SJCRH30 (cell line): Measurements from ENCODE around the gene RIC8A. TPM values are rescaled to one million over a fixed set of nuclear protein-coding genes. Genes with fewer than 3 reads are reported as not detected.
A peak's percentile ranks its signal among the peaks of the same experiment; 100 is the strongest.
"Not testable (repeated sequence)": the region's sequence is repeated elsewhere in the genome, so short reads cannot be mapped to it uniquely, and the experiment has no call there.

Experiments used
- DNase-seq, 2 experiments: peaks; one replicate each; pipeline ENCODE4 v3.0.0-alpha.2; 2015 to 2020
- H3K27ac ChIP-seq: fragments of 250-450 bp; sonication (Bioruptor Pico); 2 replicates; pipeline ENCODE4 v1.5.1; 2020; ENCODE audit warnings: mild to moderate bottlenecking, moderate library complexity
- H3K27me3 ChIP-seq: fragments of 250-450 bp; sonication (Bioruptor Pico); 2 replicates; pipeline ENCODE4 v1.5.1; 2020; ENCODE audit warnings: mild to moderate bottlenecking, moderate library complexity
- H3K36me3 ChIP-seq: fragments of 250-450 bp; sonication (Bioruptor Pico); 2 replicates; pipeline ENCODE4 v1.5.1; 2020; ENCODE audit warnings: mild to moderate bottlenecking, moderate library complexity
- H3K4me1 ChIP-seq: fragments of 250-450 bp; sonication (Bioruptor Pico); 2 replicates; pipeline ENCODE4 v1.5.1; 2020; ENCODE audit warnings: mild to moderate bottlenecking, moderate library complexity
- H3K4me3 ChIP-seq: fragments of 250-450 bp; sonication (Bioruptor Pico); 2 replicates; pipeline ENCODE4 v1.5.1; 2020; ENCODE audit warnings: mild to moderate bottlenecking, moderate library complexity
- H3K9me3 ChIP-seq: fragments of 250-450 bp; sonication (Bioruptor Pico); replicated peaks from 2 replicates; pipeline ENCODE4 v1.5.1; 2020; ENCODE audit warnings: mild to moderate bottlenecking, moderate library complexity
- total RNA-seq: library from RNA; depleted of rRNA; stranded (reverse); fragments of >200 nt; shearing (Covaris generic); gene quantifications from 2 replicates; pipeline ENCODE4 v1.2.3, GENCODE V29; 2014

RIC8A gene
- total RNA-seq, 1 experiment from 2014 or later, result 98.3 TPM

DNA sequence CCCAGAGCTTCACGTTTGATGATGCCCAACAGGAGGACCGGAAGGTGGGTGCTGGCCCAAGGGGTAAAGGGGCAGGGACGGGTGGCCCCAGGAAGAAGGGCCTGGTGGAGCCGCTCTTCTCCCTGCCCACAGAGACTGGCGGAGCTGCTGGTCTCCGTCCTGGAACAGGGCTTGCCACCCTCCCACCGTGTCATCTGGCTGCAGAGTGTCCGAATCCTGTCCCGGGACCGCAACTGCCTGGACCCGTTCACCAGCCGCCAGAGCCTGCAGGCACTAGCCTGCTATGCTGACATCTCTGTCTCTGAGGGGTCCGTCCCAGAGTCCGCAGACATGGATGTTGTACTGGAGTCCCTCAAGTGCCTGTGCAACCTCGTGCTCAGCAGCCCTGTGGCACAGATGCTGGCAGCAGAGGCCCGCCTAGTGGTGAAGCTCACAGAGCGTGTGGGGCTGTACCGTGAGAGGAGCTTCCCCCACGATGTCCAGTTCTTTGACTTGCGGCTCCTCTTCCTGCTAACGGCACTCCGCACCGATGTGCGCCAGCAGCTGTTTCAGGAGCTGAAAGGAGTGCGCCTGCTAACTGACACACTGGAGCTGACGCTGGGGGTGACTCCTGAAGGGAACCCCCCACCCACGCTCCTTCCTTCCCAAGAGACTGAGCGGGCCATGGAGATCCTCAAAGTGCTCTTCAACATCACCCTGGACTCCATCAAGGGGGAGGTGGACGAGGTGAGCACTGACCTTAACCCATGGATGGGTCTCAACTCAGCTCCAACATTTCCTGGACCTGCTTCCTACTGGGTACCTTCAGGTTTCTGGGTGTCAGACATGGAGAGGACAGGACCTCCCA is 2.0 kb downstream of the RIC8A start:
- no peaks in the 10 kb centered on the region for H3K27me3 ChIP-seq
- no peak for DNase-seq
- peak overlapping the region; percentile 66 for H3K27ac ChIP-seq
- H3K4me1 ChIP-seq, result peaks cover 12% of the 10 kb centered on the region
- H3K36me3 ChIP-seq, result peaks cover 49% of the 10 kb centered on the region
- H3K9me3 ChIP-seq, result no peaks in the 10 kb centered on the region
- peak overlapping the region; percentile 88 for H3K4me3 ChIP-seq

GRCh38 chr11:210122-210802 is 2.8 kb downstream of the RIC8A start:
- peak in 1 of 2 experiments; percentile 34 for DNase-seq
- peak overlapping the region; percentile 43 for H3K27ac ChIP-seq
- H3K36me3 ChIP-seq, result peaks cover 53% of the 10 kb centered on the region
- no peaks in the 10 kb centered on the region for H3K27me3 ChIP-seq
- H3K4me3 ChIP-seq, result peak overlapping the region; percentile 88; the same call in 1 of the 2 replicates
- H3K9me3 ChIP-seq, result no peaks in the 10 kb centered on the region
- H3K4me1 ChIP-seq, result peaks cover 12% of the 10 kb centered on the region

DNA sequence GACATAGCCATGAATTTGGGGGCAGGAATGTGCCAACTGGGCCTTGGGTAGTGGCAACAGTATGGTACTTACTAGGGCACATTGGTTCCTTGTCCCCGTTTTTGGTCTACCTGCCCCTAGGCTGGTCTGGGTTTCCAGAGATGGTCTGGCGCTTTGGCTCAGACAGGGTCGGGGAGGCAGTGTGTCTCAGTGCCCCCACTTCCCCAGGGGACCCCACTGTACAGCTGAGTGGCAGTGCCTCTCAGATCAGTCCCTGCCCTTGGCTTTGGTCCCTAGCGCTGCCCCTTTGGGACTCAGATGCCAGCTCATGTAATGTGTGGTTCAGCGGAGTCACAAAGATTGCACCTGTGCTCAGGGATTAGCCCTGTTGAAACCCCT is 3.3 kb downstream of the RIC8A start:
- no peak overlapping the region for H3K4me3 ChIP-seq
- no peak for DNase-seq
- H3K9me3 ChIP-seq, result no peaks in the 10 kb centered on the region
- H3K36me3 ChIP-seq, result peaks cover 56% of the 10 kb centered on the region
- H3K27me3 ChIP-seq, result no peaks in the 10 kb centered on the region
- peak overlapping the region; percentile 43; the same call in 1 of the 2 replicates for H3K27ac ChIP-seq
- H3K4me1 ChIP-seq, result peaks cover 12% of the 10 kb centered on the region

- no peaks in the 10 kb centered on the region for H3K9me3 ChIP-seq
- no peak overlapping the region for H3K4me3 ChIP-seq
- H3K36me3 ChIP-seq, result peaks cover 56% of the 10 kb centered on the region
- H3K4me1 ChIP-seq, result peaks cover 12% of the 10 kb centered on the region
- no peaks in the 10 kb centered on the region for H3K27me3 ChIP-seq
- no peak for DNase-seq
- H3K27ac ChIP-seq, result no peak overlapping the region
Observed at GRCh38 chr11:211295-211694, 3.8 kb downstream of the RIC8A start.

DNA sequence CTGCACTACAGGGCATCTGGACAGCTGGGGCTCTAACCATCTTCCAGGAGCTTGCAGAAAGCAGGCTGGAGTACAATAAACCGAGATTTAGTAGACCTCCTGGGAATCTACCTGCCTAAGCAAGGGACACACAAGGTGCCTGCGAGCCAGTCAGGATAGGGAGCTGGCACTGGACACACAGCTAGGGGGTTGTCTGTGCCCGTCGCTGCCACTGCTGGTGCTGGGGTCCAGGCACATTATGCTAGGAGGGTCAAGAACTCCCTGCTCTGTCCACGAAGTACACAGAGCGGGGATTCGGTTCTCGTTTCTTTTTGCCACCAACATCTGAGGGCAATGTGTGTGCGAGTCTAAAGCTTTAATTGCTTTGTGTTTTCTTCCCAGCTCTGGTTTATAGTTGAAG is 4.2 kb downstream of the RIC8A start:
- Histone ChIP-seq H3K27me3 (no peaks in the 10 kb centered on the region), H3K36me3 (peaks cover 56% of the 10 kb centered on the region), H3K27ac (no peak overlapping the region), H3K4me1 (peaks cover 12% of the 10 kb centered on the region), H3K9me3 (no peaks in the 10 kb centered on the region), H3K4me3 (no peak overlapping the region)
- DNase-seq, result no peak

DNA sequence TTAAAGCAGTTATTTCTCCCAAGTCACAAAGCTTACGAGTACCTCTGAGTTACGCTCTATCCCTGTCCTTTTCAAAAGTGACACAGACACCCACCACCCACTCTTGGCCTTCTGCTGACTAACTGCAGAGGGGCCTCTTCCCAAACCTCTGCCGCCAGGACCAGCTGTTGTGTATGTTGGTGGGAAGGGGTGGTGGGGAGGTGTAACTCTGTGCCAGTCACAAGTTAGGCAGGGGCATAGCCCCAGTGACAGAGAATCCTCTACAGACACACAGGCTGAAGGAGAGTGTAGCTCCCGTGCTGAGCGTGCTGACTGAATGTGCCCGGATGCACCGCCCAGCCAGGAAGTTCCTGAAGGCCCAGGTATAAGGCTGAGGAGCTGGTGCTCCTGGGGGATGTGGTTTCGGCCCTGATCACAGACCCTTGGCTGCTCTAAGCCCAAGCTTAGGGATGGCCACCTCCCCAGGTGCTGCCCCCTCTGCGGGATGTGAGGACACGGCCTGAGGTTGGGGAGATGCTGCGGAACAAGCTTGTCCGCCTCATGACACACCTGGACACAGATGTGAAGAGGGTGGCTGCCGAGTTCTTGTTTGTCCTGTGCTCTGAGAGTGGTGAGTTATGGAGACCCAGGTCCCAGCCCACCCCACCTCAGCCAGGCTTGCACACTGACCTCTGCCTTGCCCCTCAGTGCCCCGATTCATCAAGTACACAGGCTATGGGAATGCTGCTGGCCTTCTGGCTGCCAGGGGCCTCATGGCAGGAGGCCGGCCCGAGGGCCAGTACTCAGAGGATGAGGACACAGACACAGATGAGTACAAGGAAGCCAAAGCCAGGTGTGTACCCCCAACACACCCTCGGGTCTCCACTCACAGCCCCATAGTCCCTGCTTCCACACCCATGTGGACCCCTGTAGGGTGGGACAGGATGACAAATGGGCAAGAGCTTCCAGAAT is 4.9 kb downstream of the RIC8A start:
- Histone ChIP-seq H3K4me1 (peaks cover 12% of the 10 kb centered on the region), H3K27ac (no peak overlapping the region), H3K36me3 (peaks cover 56% of the 10 kb centered on the region), H3K4me3 (no peak overlapping the region), H3K9me3 (no peaks in the 10 kb centered on the region), H3K27me3 (no peaks in the 10 kb centered on the region)
- DNase-seq, result no peak

DNA sequence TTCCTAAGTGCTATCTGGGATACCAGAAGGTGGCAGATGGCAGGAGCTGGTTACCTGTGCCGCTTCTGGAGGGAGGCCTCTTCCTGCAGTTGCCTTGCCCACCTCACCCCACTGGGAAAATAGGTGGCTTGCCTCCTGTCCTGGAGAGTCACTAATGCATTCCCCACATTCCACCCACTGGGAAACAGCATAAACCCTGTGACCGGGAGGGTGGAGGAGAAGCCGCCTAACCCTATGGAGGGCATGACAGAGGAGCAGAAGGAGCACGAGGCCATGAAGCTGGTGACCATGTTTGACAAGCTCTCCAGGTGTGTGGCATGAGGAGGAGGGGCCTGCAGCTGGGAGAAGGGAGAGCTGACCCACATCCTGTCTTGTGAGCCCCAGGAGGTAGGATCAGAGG is 5.6 kb downstream of the RIC8A start:
- DNase-seq, result no peak
- H3K9me3 ChIP-seq, result no peaks in the 10 kb centered on the region
- no peak overlapping the region for H3K27ac ChIP-seq
- no peaks in the 10 kb centered on the region for H3K27me3 ChIP-seq
- peaks cover 12% of the 10 kb centered on the region for H3K4me1 ChIP-seq
- peaks cover 56% of the 10 kb centered on the region for H3K36me3 ChIP-seq
- no peak overlapping the region for H3K4me3 ChIP-seq

DNA sequence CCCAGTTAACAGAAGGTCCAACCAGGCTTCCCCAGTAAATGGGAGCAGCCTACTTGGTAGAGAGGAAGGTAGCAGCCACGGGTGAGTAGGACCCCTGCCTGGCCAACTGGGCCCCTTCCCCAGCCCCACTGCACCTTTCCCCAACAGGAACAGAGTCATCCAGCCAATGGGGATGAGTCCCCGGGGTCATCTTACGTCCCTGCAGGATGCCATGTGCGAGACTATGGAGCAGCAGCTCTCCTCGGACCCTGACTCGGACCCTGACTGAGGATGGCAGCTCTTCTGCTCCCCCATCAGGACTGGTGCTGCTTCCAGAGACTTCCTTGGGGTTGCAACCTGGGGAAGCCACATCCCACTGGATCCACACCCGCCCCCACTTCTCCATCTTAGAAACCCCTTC is 6.6 kb downstream of the RIC8A start:
- no peak overlapping the region for H3K27ac ChIP-seq
- H3K27me3 ChIP-seq, result no peaks in the 10 kb centered on the region
- H3K36me3 ChIP-seq, result peaks cover 56% of the 10 kb centered on the region
- no peaks in the 10 kb centered on the region for H3K9me3 ChIP-seq
- no peak for DNase-seq
- H3K4me1 ChIP-seq, result peaks cover 12% of the 10 kb centered on the region
- no peak overlapping the region for H3K4me3 ChIP-seq

- Histone ChIP-seq H3K36me3 (peaks cover 45% of the 10 kb centered on the region), H3K27ac (no peak overlapping the region), H3K9me3 (no peaks in the 10 kb centered on the region), H3K27me3 (no peaks in the 10 kb centered on the region), H3K4me1 (no peaks in the 10 kb centered on the region), H3K4me3 (no peak overlapping the region)
- no peak for DNase-seq
Observed at GRCh38 chr11:215581-216037, 8.1 kb downstream of the RIC8A start.

DNA sequence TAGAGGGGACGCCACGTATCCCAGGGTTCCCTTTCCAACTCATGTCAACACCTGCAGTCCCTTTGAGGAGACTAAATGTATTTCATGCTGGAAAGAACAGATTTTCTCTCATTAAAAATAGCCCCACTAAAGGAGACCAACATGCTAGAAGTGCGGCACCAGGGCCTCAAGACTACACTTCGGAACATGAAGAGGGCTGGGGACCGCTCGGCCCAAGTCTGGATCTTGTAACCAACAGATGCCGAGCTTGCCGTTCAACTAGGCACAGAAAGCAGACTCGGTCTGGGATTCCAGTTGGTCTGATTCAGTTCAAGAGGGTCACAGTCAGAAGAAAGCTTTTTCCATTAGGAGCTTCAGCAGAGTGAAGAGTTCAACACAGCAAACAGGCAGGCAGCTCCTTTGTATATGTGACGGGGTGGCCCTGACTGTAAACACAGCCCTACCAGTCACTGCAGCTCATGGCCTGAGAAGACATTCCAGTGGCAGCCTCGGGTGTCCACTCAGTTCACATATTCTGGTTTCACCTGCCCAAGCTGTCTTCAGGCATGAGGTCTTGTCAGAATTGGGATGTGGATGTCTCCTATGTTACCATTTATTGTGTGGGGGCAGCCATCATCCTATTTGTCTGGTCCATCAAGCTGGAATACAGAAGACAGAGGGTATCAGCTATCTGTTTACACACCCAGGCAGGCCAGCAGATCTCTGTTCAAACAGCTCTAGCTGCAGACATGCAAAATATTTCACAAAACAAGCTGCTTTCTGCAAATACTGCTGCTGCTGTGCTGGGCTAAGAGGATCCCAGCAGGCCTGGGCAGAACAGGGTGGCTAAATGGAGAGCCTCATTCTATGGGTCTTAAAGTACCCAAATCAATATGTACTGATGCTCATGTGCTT is 8.8 kb downstream of the RIC8A start:
- H3K4me3 ChIP-seq, result no peak overlapping the region
- no peaks in the 10 kb centered on the region for H3K9me3 ChIP-seq
- peaks cover 38% of the 10 kb centered on the region for H3K36me3 ChIP-seq
- no peaks in the 10 kb centered on the region for H3K4me1 ChIP-seq
- DNase-seq, result no peak
- H3K27ac ChIP-seq, result no peak overlapping the region
- H3K27me3 ChIP-seq, result no peaks in the 10 kb centered on the region

- Histone ChIP-seq H3K9me3 (no peaks in the 10 kb centered on the region), H3K27ac (no peak overlapping the region), H3K36me3 (peaks cover 25% of the 10 kb centered on the region), H3K4me1 (no peaks in the 10 kb centered on the region), H3K27me3 (no peaks in the 10 kb centered on the region), H3K4me3 (no peak overlapping the region)
- no peak for DNase-seq
Observed at GRCh38 chr11:217704-218103, 10.2 kb downstream of the RIC8A start.

GRCh38 chr11:218815-219593 is 11.5 kb downstream of the RIC8A start:
- Histone ChIP-seq H3K4me1 (no peaks in the 10 kb centered on the region), H3K4me3 (no peak overlapping the region), H3K36me3 (peaks cover 13% of the 10 kb centered on the region), H3K27ac (no peak overlapping the region), H3K9me3 (no peaks in the 10 kb centered on the region), H3K27me3 (no peaks in the 10 kb centered on the region)
- no peak for DNase-seq

GRCh38 chr11:220641-221215 is 13.2 kb downstream of the RIC8A start:
- H3K36me3 ChIP-seq, result not testable (repeated sequence)

More at GRCh38 chr11:220641-221215, 13.2 kb downstream of the RIC8A start:
- H3K4me3 ChIP-seq, H3K27me3 ChIP-seq, DNase-seq, H3K9me3 ChIP-seq, H3K27ac ChIP-seq, H3K4me1 ChIP-seq: not testable (repeated sequence)
